HG02763 (cell line): Measurements from ENCODE around the gene GHDC.
"Not testable (repeated sequence)": the region's sequence is repeated elsewhere in the genome, so short reads cannot be mapped to it uniquely, and the experiment has no call there.

Experiments
- ATAC-seq: cut with Tn5 transposase; IDR thresholded peaks from one replicate; pipeline ENCODE4 v1.9.1; 2021; ENCODE audit warnings: mild to moderate bottlenecking, moderate library complexity; ENCODE audit not compliant: unreplicated experiment

The GHDC gene

GRCh38 chr17:42203354-42203753 is 9.1 kb upstream of the GHDC start:
- ATAC-seq: no peak

- no peak for ATAC-seq
Observed at GRCh38 chr17:42202696-42203095, 8.4 kb upstream of the GHDC start.

GRCh38 chr17:42202159-42202558 is 7.9 kb upstream of the GHDC start:
- ATAC-seq: no peak

GRCh38 chr17:42201458-42201772 is 7.1 kb upstream of the GHDC start:
- ATAC-seq: no peak

- ATAC-seq: no peak
Observed at GRCh38 chr17:42200706-42201457, 6.6 kb upstream of the GHDC start.

GRCh38 chr17:42199416-42200011 is 5.2 kb upstream of the GHDC start:
- ATAC-seq: no peak

- no peak for ATAC-seq
Observed at GRCh38 chr17:42198897-42199296, 4.6 kb upstream of the GHDC start.

- ATAC-seq: no peak
Observed at GRCh38 chr17:42197564-42198156, 3.4 kb upstream of the GHDC start.

GRCh38 chr17:42193216-42193968 is 902 bp downstream of the GHDC start:
- no peak for ATAC-seq

GRCh38 chr17:42192189-42193126 is 1.8 kb downstream of the GHDC start:
- ATAC-seq: no peak

GRCh38 chr17:42191275-42191608 is 3.1 kb downstream of the GHDC start:
- no peak for ATAC-seq

- ATAC-seq: no peak
Observed at GRCh38 chr17:42190491-42191274, 3.6 kb downstream of the GHDC start.

- ATAC-seq: no peak
Observed at GRCh38 chr17:42189651-42189965, 4.7 kb downstream of the GHDC start.

- no peak for ATAC-seq
Observed at GRCh38 chr17:42188749-42189650, 5.3 kb downstream of the GHDC start.

GRCh38 chr17:42187833-42188232 is 6.5 kb downstream of the GHDC start:
- no peak for ATAC-seq

- not testable (repeated sequence) for ATAC-seq
Observed at GRCh38 chr17:42186191-42186590, 8.1 kb downstream of the GHDC start.

- ATAC-seq: no peak
Observed at GRCh38 chr17:42185621-42185930, 8.7 kb downstream of the GHDC start.

- no peak for ATAC-seq
Observed at GRCh38 chr17:42184713-42185620, 9.3 kb downstream of the GHDC start, which contains the start of gene HCRT. HCRT (minus strand) TSS chr17:42185452; CDS start chr17:42185365, 87 bp downstream.
